HUES6 (cell line): ENCODE data around the gene OR10S1.

ENCODE experiments used
- H3K27ac ChIP-seq: 2 replicates; pipeline ENCODE4 v1.7.0; 2013; ENCODE audit warnings: low read depth, mild to moderate bottlenecking, low read length, inconsistent platforms
- H3K27me3 ChIP-seq: 2 replicates; pipeline ENCODE4 v1.6.1; 2013; ENCODE audit warnings: low read length; ENCODE audit not compliant: control insufficient read depth, insufficient read depth
- H3K36me3 ChIP-seq: 2 replicates; pipeline ENCODE4 v1.6.1; 2013; ENCODE audit warnings: low read length; ENCODE audit not compliant: control insufficient read depth, insufficient read depth
- H3K4me1 ChIP-seq: 2 replicates; pipeline ENCODE4 v1.6.1; 2013; ENCODE audit warnings: low read length; ENCODE audit not compliant: control insufficient read depth, insufficient read depth
- H3K4me3 ChIP-seq: 2 replicates; pipeline ENCODE4 v1.5.1; 2013; ENCODE audit warnings: low read depth, low read length
- H3K9ac ChIP-seq: one replicate; pipeline ENCODE4 v1.6.1; 2013; ENCODE audit warnings: mild to moderate bottlenecking, low read length
- H3K9me3 ChIP-seq: 2 replicates; pipeline ENCODE4 v1.6.1; 2013; ENCODE audit warnings: low read depth, low read length; ENCODE audit not compliant: control insufficient read depth, insufficient read depth

Gene OR10S1

GRCh38 chr11:123942413-123942812 is 35.2 kb downstream of the OR10S1 start:
- no peaks in the 10 kb centered on the region for H3K9me3 ChIP-seq
- H3K36me3 ChIP-seq, result no peaks in the 10 kb centered on the region
- no peaks in the 10 kb centered on the region for H3K27me3 ChIP-seq
- H3K4me1 ChIP-seq, result no peaks in the 10 kb centered on the region
- H3K4me3 ChIP-seq, result no peak overlapping the region
- no peak overlapping the region for H3K27ac ChIP-seq
- no peak overlapping the region for H3K9ac ChIP-seq

GRCh38 chr11:123939317-123939716 is 38.3 kb downstream of the OR10S1 start, which contains the start of gene OR4D5:
Gene OR4D5, plus strand, starts transcription at chr11:123939617. Its CDS starts 0 bp downstream, at chr11:123939617.
- H3K4me1 ChIP-seq, result no peaks in the 10 kb centered on the region
- H3K9me3 ChIP-seq, result no peaks in the 10 kb centered on the region
- H3K27me3 ChIP-seq, result no peaks in the 10 kb centered on the region
- no peaks in the 10 kb centered on the region for H3K36me3 ChIP-seq
- no peak within 1 kb of the TSS for H3K27ac ChIP-seq
- H3K4me3 ChIP-seq, result no peak within 1 kb of the TSS
- H3K9ac ChIP-seq, result no peak within 1 kb of the TSS
